HUES64 (cell line): ENCODE measurements around the gene CAPN9.

Source experiments
- H3K27ac ChIP-seq: 2 replicates; pipeline ENCODE4 v1.7.0; 2013; ENCODE audit warnings: low read depth, low read length, inconsistent platforms
- H3K27me3 ChIP-seq: 2 replicates; pipeline ENCODE4 v1.6.1; 2013; ENCODE audit warnings: mild to moderate bottlenecking, low read length; ENCODE audit not compliant: insufficient read depth
- H3K36me3 ChIP-seq: 2 replicates; pipeline ENCODE4 v1.6.1; 2013; ENCODE audit warnings: mild to moderate bottlenecking, low read length; ENCODE audit not compliant: insufficient read depth
- H3K4me1 ChIP-seq: 2 replicates; pipeline ENCODE4 v1.6.1; 2013; ENCODE audit warnings: mild to moderate bottlenecking, low read length, moderate library complexity; ENCODE audit not compliant: insufficient read depth
- H3K4me3 ChIP-seq: 2 replicates; pipeline ENCODE4 v1.5.1; 2013; ENCODE audit warnings: mild to moderate bottlenecking, low read length, moderate library complexity
- H3K9ac ChIP-seq: 2 replicates; pipeline ENCODE4 v1.6.1; 2013; ENCODE audit warnings: mild to moderate bottlenecking, low read depth, low read length
- H3K9me3 ChIP-seq: 2 replicates; pipeline ENCODE4 v1.6.1; 2013; ENCODE audit warnings: low read depth, low read length; ENCODE audit not compliant: insufficient read depth
- WGBS: fragments of 150-250, 120-280 bp; methylation state at CpG from one replicate; pipeline ENCODE4 v1.1.7; 2013; ENCODE audit warnings: missing lambda C conversion rate; 5-methylcytosine and 5-hydroxymethylcytosine counted together

CAPN9 gene

DNA sequence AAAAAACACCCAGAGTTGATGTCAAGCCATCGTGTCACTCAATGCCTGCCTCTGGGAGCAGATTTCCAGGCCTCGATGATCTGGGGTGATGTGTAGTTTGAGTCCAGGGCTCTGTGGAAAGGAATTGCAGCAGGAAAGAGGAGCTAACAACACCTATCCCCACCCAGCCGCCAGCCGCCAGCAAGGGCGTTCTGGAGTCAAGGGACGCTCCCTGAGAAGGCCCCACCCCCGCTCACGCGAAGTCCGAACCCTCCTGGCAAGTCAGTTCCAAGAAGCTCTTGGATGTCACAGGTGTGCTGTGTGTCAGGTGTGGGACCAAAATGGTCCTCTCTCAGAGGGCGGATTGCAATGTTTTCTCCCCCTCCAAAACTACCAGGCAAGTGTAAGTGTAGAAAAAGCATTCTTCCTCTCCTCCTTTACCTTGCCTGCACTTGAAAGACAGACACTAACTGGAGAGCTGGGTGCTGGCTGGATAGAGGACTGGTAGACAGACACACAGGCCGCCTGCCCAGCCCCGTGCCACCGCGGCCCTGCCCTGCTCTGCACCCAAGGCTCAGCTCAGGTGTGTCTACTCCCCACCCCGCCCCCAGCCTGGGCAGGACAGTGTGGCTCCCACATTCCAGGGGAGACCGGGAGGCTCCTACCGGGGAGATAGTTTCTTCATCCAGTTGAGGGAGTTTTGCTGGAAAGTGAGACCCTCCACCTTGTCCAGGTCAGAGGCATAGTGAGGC, 41.7 kb upstream of the CAPN9 start:
- H3K9me3 ChIP-seq: no peaks in the 10 kb centered on the region
- no peaks in the 10 kb centered on the region for H3K36me3 ChIP-seq
- peaks cover 4% of the 10 kb centered on the region; the same call in 1 of the 2 replicates for H3K4me1 ChIP-seq
- no peak overlapping the region for H3K4me3 ChIP-seq
- WGBS: 89% methylated on average over 18 of the region's 18 CpGs
- H3K9ac ChIP-seq: no peak overlapping the region
- no peaks in the 10 kb centered on the region for H3K27me3 ChIP-seq
- H3K27ac ChIP-seq: no peak overlapping the region

GRCh38 chr1:230706020-230706699, 41.0 kb upstream of the CAPN9 start:
- Histone ChIP-seq H3K4me3 (no peak overlapping the region), H3K9me3 (no peaks in the 10 kb centered on the region), H3K27ac (no peak overlapping the region), H3K36me3 (no peaks in the 10 kb centered on the region), H3K4me1 (peaks cover 4% of the 10 kb centered on the region; the same call in 1 of the 2 replicates), H3K9ac (no peak overlapping the region), H3K27me3 (no peaks in the 10 kb centered on the region)
- WGBS: 94% methylated on average over 9 of the region's 9 CpGs

DNA sequence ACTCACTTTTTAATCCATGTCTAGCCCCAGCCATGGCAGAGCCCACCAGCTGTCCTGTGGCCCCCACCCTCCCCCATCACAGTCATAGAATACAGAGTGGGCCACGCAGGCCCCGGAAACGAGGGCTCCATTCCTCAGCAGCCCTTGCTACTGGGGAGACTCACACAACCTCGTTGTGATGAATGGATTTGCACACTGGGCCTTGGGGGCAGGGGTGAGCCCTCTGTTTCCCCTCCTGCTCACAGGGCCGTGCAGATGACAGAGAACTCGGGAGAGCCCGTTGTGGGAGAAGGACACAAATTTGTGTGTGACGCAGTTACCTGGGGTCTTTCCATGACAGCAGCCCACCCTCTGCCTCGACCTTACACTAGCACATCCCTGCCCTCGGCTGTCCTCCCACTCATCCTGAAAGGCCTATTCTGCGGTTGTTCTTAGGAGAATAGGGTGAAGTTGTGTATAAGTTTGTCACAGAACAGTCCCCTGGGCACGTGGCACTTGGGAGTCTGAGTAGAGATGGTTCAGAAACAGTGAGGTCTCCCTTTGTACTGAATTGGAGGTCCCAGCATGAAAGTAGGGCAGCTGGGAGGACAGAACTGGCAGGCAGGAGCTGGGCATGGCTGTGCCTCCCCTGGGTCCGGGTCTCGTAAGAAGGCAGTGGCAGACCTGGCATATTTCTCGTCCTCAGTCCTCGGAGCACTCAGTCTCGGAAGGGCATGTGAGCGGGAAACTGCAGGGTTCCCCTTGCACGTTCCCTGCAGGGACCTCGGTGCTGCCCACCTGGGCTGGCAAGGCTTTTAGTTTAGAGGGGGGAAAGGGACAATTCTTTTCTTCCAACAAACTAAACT, 40.1 kb upstream of the CAPN9 start:
- no peaks in the 10 kb centered on the region for H3K9me3 ChIP-seq
- 92% methylated on average over 20 of the region's 20 CpGs for WGBS
- H3K4me3 ChIP-seq: no peak overlapping the region
- H3K4me1 ChIP-seq: peaks cover 4% of the 10 kb centered on the region; the same call in 1 of the 2 replicates
- H3K9ac ChIP-seq: no peak overlapping the region
- no peaks in the 10 kb centered on the region for H3K36me3 ChIP-seq
- no peaks in the 10 kb centered on the region for H3K27me3 ChIP-seq
- H3K27ac ChIP-seq: no peak overlapping the region

DNA sequence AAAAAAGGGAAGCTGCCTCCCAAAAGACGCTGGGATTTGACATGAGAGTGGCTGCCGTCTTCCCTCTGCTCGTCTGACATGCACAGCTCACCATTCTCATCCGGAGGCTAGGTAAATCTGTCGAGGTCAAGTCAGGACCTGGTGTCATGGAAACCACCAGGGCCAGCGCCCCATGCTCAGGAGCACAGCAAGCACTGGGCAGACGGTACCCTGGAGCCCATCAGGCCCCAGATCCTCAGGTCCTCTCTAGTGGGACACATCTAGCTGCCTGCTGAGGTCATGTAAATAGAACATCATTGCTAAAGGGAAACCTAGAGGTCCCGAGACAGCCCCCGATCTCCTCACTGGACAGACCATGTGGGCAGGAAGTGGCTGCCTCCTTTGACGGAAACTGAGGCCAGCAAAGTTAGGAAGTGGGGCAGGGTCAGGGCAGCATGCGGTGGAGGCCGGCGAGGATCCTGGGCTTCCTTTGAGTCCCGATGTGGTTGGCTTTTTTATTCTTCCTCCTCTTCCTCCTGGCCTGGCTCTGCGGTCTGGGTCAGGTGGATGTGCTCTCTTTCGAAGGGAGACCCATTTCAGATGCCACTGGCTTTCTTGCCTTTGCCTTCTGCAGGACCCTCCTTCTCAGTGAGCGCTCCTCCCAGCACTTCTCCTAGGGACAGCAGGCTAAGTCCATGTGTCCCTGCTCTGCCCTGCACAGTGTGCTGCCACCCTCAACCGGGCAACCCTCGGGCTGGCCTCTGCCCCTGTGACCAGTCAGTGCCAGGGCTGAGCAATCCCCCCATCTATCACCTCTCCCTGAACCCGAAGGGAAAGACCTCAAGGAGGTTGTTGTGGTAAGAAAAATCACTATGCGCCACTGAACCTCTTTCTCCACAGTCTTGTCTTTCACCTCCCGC, 39.2 kb upstream of the CAPN9 start:
- no peaks in the 10 kb centered on the region for H3K9me3 ChIP-seq
- no peaks in the 10 kb centered on the region for H3K27me3 ChIP-seq
- no peaks in the 10 kb centered on the region for H3K36me3 ChIP-seq
- WGBS: 90% methylated on average over 22 of the region's 22 CpGs
- H3K9ac ChIP-seq: no peak overlapping the region
- H3K27ac ChIP-seq: no peak overlapping the region
- no peak overlapping the region for H3K4me3 ChIP-seq
- H3K4me1 ChIP-seq: no peaks in the 10 kb centered on the region

- Histone ChIP-seq H3K9me3 (no peaks in the 10 kb centered on the region), H3K27ac (no peak overlapping the region), H3K27me3 (no peaks in the 10 kb centered on the region), H3K9ac (no peak overlapping the region), H3K4me1 (no peaks in the 10 kb centered on the region), H3K4me3 (no peak overlapping the region), H3K36me3 (no peaks in the 10 kb centered on the region)
- 89% methylated on average over 16 of the region's 16 CpGs for WGBS
Measured at GRCh38 chr1:230708631-230709580, 38.3 kb upstream of the CAPN9 start.

GRCh38 chr1:230709619-230710542, 37.3 kb upstream of the CAPN9 start:
- H3K27ac ChIP-seq: no peak overlapping the region
- H3K36me3 ChIP-seq: no peaks in the 10 kb centered on the region
- H3K9ac ChIP-seq: no peak overlapping the region
- 95% methylated on average over 18 of the region's 18 CpGs for WGBS
- H3K27me3 ChIP-seq: no peaks in the 10 kb centered on the region
- H3K4me3 ChIP-seq: no peak overlapping the region
- no peaks in the 10 kb centered on the region for H3K9me3 ChIP-seq
- H3K4me1 ChIP-seq: no peaks in the 10 kb centered on the region

DNA sequence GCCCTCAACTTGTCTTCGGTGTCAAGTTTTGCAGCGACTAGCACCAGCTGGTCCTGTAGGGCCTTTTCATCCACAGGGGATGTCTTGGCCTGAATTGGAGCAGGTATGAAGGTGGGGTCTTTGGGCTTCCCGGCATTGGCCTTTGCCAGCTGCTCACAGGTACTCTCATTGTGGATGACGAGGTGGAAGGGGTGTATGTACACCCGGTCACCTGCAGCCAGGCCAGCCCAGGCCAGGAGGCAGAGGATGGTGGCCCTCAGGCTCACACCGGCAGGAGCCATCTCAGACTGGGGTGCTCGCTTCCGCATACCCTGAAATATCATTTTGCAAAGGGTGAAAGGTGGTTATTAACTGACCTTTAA, 36.7 kb upstream of the CAPN9 start:
- 96% methylated on average over 8 of the region's 8 CpGs for WGBS
- Histone ChIP-seq H3K9ac (no peak overlapping the region), H3K27me3 (no peaks in the 10 kb centered on the region), H3K4me1 (no peaks in the 10 kb centered on the region), H3K36me3 (no peaks in the 10 kb centered on the region), H3K9me3 (no peaks in the 10 kb centered on the region), H3K4me3 (no peak overlapping the region), H3K27ac (no peak overlapping the region)

DNA sequence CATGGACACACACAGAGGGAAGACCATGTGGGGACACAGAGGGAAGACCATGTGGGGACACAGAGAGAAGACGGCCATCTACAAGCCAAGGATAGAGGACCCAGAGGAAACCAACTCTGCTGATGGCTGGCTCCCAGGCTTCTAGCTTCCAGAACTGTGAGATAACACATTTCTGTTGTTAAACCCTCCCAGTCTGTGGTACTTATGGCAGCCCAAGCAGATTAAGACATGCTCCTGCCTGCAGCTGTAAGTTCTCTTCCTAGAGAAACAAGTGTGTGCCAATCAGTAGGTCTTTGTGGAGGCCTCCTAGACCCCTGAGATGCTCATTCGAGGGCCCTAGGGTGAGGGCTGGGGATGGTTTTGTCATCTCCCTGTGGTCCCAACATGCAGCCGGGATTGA, 35.9 kb upstream of the CAPN9 start:
- no peak overlapping the region for H3K27ac ChIP-seq
- H3K4me1 ChIP-seq: no peaks in the 10 kb centered on the region
- WGBS: 95% methylated on average over 3 of the region's 3 CpGs
- H3K9me3 ChIP-seq: no peaks in the 10 kb centered on the region
- no peaks in the 10 kb centered on the region for H3K27me3 ChIP-seq
- H3K36me3 ChIP-seq: no peaks in the 10 kb centered on the region
- H3K9ac ChIP-seq: no peak overlapping the region
- H3K4me3 ChIP-seq: no peak overlapping the region

DNA sequence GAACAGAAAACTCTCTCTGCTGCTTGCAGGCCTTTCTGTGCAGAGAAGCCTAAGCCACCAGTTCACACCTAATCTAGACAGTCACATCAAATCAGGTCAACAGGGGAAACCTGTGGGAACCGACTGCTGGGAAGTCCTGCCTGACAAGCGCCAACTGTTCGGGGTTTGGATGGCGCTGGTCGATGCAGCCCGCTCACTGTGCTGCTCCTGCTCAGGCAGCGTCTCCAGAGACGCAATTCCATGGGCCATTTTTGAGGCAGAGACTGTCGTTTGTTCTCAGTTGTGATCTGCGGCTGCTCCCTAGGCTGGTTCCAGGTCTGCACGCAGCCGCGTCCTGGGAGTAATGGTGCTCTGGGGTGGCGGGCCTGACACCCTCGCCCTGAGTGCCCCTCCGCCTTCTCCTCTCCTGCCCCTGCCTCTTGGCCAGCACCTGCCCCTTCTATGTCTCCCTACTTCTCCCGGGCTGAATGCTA, 34.7 kb upstream of the CAPN9 start:
- H3K4me1 ChIP-seq: no peaks in the 10 kb centered on the region
- no peaks in the 10 kb centered on the region for H3K9me3 ChIP-seq
- H3K9ac ChIP-seq: no peak overlapping the region
- H3K4me3 ChIP-seq: no peak overlapping the region
- no peaks in the 10 kb centered on the region for H3K36me3 ChIP-seq
- WGBS: 94% methylated on average over 17 of the region's 17 CpGs
- no peak overlapping the region for H3K27ac ChIP-seq
- H3K27me3 ChIP-seq: no peaks in the 10 kb centered on the region
